ENCODE data around the gene MOK.
"Not testable (repeated sequence)": the region's sequence is repeated elsewhere in the genome, so short reads cannot be mapped to it uniquely, and the experiment has no call there.

Gene MOK

DNA sequence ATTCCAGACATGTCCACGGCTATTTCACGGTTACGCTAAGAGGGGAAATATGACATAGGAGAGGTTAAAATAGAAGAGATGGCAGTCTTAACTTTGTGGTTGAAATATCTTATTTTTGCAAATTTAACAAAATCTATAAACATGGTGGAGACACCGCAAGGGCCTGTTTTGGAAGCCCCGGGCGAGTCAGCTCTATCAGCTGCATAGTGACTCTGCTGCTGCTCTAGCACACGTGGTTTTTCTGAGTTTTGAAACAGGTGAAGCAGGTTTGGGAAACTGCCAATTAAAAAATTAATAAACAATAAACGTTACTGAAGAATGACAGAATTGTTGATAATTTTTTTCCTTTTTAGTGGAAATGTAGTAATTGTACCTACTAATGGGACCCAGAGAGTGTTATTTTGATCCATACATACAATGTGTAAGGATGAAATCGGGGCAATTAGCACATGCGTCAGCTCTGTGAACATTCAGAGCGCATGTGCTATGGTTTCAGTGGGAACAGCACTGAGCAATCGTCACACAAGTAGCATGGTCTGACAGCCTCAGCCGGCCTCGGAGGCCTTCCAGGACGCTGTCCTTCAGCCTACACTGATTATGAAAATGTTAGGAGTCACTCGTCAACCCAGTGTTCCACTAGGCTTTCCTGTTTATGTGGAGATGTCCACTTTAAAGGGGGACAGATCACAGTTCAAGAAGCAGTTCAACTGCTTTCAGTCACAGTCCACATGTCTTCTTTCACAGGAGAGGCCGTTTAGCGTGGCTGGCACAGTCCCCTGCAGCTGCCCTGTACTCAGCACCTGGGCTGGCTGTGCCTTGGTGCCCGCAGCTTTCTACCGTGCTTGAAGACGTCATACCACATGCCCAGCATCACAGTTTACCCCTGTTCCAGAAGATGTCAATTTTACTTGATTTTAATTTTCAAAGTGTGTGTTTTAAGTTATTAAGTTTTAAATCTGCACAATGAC is 51.8 kb downstream of the MOK start:
- no peak for TF ChIP-seq PAX5 (IDR thresholded peaks at IDR 0.05; ENCODE audit: insufficient read depth, low read length, severe bottlenecking)
- no peak for TF ChIP-seq POU2F2 (IDR thresholded peaks at IDR 0.05; ENCODE audit: low read depth, low read length)
- no peak for TF ChIP-seq POLR2A (IDR thresholded peaks at IDR 0.05; ENCODE audit: low read depth, low read length)
- no peak for TF ChIP-seq POLR2AphosphoS5 (IDR thresholded peaks at IDR 0.05; ENCODE audit: low read depth, low read length)
- TF ChIP-seq SPI1 (IDR thresholded peaks at IDR 0.05; ENCODE audit: low read depth, low read length): no peak
- FAIRE-seq (no peak), DNase-seq (ENCODE audit: insufficient read length, low spot score) (no peak)

DNA sequence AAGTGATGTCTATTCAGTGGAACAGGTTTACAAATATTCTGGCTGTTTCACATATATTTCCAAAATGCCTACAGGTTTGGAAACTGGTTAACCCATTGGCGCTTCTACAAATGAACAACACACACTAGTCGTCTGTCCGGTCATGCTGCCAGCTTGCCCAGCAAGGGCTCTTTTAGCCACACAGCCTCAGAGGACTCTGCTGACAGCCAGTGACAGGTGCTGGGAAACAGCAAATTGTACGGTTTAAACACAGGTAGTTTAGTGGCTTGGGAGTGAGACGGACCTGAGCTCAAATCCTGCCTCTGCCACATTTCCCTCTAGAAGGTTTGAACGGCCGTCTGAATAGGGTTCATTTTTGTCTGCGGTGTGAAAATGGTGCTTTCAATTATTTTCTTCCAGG is 53.8 kb downstream of the MOK start:
- FAIRE-seq: no peak
- TF ChIP-seq POLR2A (IDR thresholded peaks at IDR 0.05; ENCODE audit: low read depth, low read length) (no peak), PAX5 (IDR thresholded peaks at IDR 0.05; ENCODE audit: insufficient read depth, low read length, severe bottlenecking) (no peak), POLR2AphosphoS5 (IDR thresholded peaks at IDR 0.05; ENCODE audit: low read depth, low read length) (no peak), TAF1 (IDR thresholded peaks at IDR 0.05; ENCODE audit: low read depth, low read length) (no peak), POU2F2 (IDR thresholded peaks at IDR 0.05; ENCODE audit: low read depth, low read length) (no peak), SPI1 (IDR thresholded peaks at IDR 0.05; ENCODE audit: low read depth, low read length) (no peak)

DNA sequence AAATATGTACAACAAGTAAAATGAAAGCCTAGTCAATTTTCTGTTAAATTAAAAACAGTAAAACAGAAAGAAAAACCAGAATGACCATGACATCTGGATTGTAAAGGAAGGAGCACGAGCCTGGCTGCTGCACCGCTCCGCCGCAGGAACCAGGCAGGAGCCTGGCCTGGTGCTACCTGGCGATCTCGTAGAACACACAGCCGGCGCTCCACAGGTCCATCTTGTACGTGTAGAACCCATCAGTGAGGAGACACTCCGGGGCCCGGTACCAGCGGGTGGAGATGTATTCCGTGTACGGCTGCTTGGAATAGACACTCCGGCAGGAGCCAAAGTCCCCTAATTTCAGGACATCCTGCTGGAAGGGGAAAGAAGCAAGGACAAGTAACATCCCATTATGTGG is 54.3 kb downstream of the MOK start:
- TF ChIP-seq POLR2A (IDR thresholded peaks at IDR 0.05; ENCODE audit: low read depth, low read length) (no peak), TAF1 (IDR thresholded peaks at IDR 0.05; ENCODE audit: low read depth, low read length) (no peak), POU2F2 (IDR thresholded peaks at IDR 0.05; ENCODE audit: low read depth, low read length) (no peak), SPI1 (IDR thresholded peaks at IDR 0.05; ENCODE audit: low read depth, low read length) (no peak)
- DNase-seq (ENCODE audit: insufficient read length, low spot score) (no peak), FAIRE-seq (no peak)

More for the DNA sequence above, 53.8 kb downstream of the MOK start:
- DNase-seq (ENCODE audit: insufficient read length, low spot score): no peak

DNA sequence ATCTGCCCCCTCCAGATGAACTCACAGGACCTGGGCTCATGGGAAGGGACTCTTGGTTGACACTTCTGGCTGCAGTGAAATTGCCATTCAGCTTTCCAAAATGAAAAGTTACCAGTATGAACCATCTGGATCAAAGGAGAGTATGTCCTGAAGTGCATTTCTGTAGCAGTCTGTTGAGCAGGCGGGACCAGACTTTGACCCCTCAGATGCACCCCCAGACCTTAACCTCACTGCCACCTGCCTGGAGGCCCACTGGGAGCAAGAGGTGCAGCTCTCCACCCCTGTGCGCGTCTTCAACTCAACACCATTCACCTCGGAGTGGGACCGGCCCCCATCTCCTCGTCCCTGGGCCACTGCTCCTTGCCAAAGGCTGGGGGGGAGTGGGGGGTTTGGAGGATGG is 55.0 kb downstream of the MOK start:
- FAIRE-seq: no peak
- TF ChIP-seq POLR2A (IDR thresholded peaks at IDR 0.05; ENCODE audit: low read depth, low read length) (no peak), POU2F2 (IDR thresholded peaks at IDR 0.05; ENCODE audit: low read depth, low read length) (no peak), SPI1 (IDR thresholded peaks at IDR 0.05; ENCODE audit: low read depth, low read length) (no peak), PAX5 (IDR thresholded peaks at IDR 0.05; ENCODE audit: insufficient read depth, low read length, severe bottlenecking) (no peak), TAF1 (IDR thresholded peaks at IDR 0.05; ENCODE audit: low read depth, low read length) (no peak), POLR2AphosphoS5 (IDR thresholded peaks at IDR 0.05; ENCODE audit: low read depth, low read length) (no peak)
- DNase-seq (ENCODE audit: insufficient read length, low spot score): no peak

- TF ChIP-seq POU2F2 (IDR thresholded peaks at IDR 0.05; ENCODE audit: low read depth, low read length): no peak
- FAIRE-seq (no peak), DNase-seq (ENCODE audit: insufficient read length, low spot score) (no peak)
Observed at GRCh38 chr14:102249041-102249440, 55.9 kb downstream of the MOK start.

DNA sequence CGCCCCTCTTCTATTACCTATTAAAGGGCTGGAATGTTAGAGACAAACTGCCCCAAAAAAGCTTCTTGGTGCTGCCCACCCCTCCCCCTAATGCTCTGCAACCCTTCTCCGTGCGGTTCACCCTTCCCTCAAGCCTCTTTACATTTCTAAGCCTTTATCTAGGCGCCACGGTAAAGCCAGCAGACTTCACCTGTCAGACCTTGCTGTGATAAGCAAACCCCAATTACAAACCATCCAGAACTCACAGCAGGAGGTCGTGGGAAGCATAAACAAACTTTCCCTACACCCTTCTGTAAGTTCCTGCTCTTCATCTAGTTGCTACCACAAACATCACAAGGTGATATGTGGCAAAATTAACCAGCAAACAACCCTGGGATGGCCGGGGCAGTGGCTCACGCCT is 56.8 kb downstream of the MOK start:
- no peak for TF ChIP-seq PAX5 (IDR thresholded peaks at IDR 0.05; ENCODE audit: insufficient read depth, low read length, severe bottlenecking)
- TF ChIP-seq POU2F2 (IDR thresholded peaks at IDR 0.05; ENCODE audit: low read depth, low read length): no peak
- no peak for TF ChIP-seq POLR2AphosphoS5 (IDR thresholded peaks at IDR 0.05; ENCODE audit: low read depth, low read length)
- no peak for TF ChIP-seq TAF1 (IDR thresholded peaks at IDR 0.05; ENCODE audit: low read depth, low read length)
- no peak for TF ChIP-seq SPI1 (IDR thresholded peaks at IDR 0.05; ENCODE audit: low read depth, low read length)
- TF ChIP-seq POLR2A (IDR thresholded peaks at IDR 0.05; ENCODE audit: low read depth, low read length): no peak
- FAIRE-seq (no peak), DNase-seq (ENCODE audit: insufficient read length, low spot score) (no peak)

- FAIRE-seq (no peak), DNase-seq (ENCODE audit: insufficient read length, low spot score) (no peak)
- no peak for TF ChIP-seq POLR2AphosphoS5 (IDR thresholded peaks at IDR 0.05; ENCODE audit: low read depth, low read length)
- TF ChIP-seq SPI1 (IDR thresholded peaks at IDR 0.05; ENCODE audit: low read depth, low read length): no peak
- no peak for TF ChIP-seq TAF1 (IDR thresholded peaks at IDR 0.05; ENCODE audit: low read depth, low read length)
- TF ChIP-seq POLR2A (IDR thresholded peaks at IDR 0.05; ENCODE audit: low read depth, low read length): no peak
- no peak for TF ChIP-seq PAX5 (IDR thresholded peaks at IDR 0.05; ENCODE audit: insufficient read depth, low read length, severe bottlenecking)
- no peak for TF ChIP-seq POU2F2 (IDR thresholded peaks at IDR 0.05; ENCODE audit: low read depth, low read length)
Observed at GRCh38 chr14:102246071-102246470, 58.9 kb downstream of the MOK start.

GRCh38 chr14:102243795-102244194 is 61.2 kb downstream of the MOK start:
- not testable (repeated sequence) for FAIRE-seq; DNase-seq (ENCODE audit: insufficient read length, low spot score)

- no peak for DNase-seq (ENCODE audit: insufficient read length, low spot score)
- FAIRE-seq: no peak
- TF ChIP-seq SPI1 (IDR thresholded peaks at IDR 0.05; ENCODE audit: low read depth, low read length): no peak
- no peak for TF ChIP-seq POU2F2 (IDR thresholded peaks at IDR 0.05; ENCODE audit: low read depth, low read length)
- TF ChIP-seq POLR2AphosphoS5 (IDR thresholded peaks at IDR 0.05; ENCODE audit: low read depth, low read length): no peak
- no peak for TF ChIP-seq POLR2A (IDR thresholded peaks at IDR 0.05; ENCODE audit: low read depth, low read length)
- no peak for TF ChIP-seq PAX5 (IDR thresholded peaks at IDR 0.05; ENCODE audit: insufficient read depth, low read length, severe bottlenecking)
Observed at GRCh38 chr14:102241147-102241546, 63.8 kb downstream of the MOK start.

DNA sequence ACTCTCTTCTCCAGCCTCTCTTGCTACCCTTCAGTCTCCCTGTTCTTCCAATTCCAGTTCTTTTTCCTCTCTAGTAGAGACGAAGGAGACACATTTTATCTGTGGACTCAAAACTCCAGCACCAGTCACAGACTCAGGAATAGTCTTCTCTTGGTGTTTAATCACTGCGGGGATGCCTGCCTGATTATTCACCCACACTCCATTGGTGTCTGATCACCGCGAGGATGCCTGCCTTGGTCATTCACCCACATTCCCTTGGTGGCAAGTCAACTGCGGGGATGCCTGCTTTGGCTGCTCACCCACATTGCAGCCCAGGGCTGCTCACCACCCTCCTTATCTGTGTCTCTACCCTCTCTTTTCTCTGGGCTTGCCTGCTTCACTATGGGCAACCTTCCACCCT is 64.5 kb downstream of the MOK start:
- FAIRE-seq; DNase-seq (ENCODE audit: insufficient read length, low spot score): not testable (repeated sequence)

DNA sequence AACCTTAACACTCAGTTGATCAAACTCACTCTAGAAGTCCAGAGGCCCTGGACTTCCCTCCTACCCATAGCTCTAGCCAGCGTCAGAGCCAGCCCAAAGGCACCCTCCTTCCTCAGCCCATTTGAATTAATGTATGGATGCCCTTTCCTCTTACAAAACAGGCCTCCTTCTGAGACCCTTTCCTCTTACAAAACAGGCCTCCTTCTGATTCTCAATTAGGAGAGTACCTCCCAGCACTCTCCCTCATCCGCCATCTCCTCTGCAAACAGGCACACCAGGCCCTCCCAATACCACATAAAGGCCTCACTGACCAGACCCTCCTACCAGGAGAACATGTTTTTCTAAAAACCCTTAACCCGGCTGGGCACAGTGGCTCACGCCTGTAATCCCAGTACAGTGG is 65.7 kb downstream of the MOK start:
- DNase-seq (ENCODE audit: insufficient read length, low spot score) (no peak), FAIRE-seq (no peak)
- TF ChIP-seq POLR2A (IDR thresholded peaks at IDR 0.05; ENCODE audit: low read depth, low read length) (no peak), POLR2AphosphoS5 (IDR thresholded peaks at IDR 0.05; ENCODE audit: low read depth, low read length) (no peak), TAF1 (IDR thresholded peaks at IDR 0.05; ENCODE audit: low read depth, low read length) (no peak)

Data from GM12891 (cell line).